CD4-positive, alpha-beta T cell treated with Interleukin-17A for 1 hour (primary cell): Measurements from ENCODE around the gene GUCY1A2.
"Not testable (repeated sequence)": the region's sequence is repeated elsewhere in the genome, so short reads cannot be mapped to it uniquely, and the experiment has no call there.

Experiments used
- DNase-seq: peaks from one replicate; pipeline ENCODE4 v3.0.0-alpha.2; 2020

The GUCY1A2 gene, protein sequence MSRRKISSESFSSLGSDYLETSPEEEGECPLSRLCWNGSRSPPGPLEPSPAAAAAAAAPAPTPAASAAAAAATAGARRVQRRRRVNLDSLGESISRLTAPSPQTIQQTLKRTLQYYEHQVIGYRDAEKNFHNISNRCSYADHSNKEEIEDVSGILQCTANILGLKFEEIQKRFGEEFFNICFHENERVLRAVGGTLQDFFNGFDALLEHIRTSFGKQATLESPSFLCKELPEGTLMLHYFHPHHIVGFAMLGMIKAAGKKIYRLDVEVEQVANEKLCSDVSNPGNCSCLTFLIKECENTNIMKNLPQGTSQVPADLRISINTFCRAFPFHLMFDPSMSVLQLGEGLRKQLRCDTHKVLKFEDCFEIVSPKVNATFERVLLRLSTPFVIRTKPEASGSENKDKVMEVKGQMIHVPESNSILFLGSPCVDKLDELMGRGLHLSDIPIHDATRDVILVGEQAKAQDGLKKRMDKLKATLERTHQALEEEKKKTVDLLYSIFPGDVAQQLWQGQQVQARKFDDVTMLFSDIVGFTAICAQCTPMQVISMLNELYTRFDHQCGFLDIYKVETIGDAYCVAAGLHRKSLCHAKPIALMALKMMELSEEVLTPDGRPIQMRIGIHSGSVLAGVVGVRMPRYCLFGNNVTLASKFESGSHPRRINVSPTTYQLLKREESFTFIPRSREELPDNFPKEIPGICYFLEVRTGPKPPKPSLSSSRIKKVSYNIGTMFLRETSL

DNA sequence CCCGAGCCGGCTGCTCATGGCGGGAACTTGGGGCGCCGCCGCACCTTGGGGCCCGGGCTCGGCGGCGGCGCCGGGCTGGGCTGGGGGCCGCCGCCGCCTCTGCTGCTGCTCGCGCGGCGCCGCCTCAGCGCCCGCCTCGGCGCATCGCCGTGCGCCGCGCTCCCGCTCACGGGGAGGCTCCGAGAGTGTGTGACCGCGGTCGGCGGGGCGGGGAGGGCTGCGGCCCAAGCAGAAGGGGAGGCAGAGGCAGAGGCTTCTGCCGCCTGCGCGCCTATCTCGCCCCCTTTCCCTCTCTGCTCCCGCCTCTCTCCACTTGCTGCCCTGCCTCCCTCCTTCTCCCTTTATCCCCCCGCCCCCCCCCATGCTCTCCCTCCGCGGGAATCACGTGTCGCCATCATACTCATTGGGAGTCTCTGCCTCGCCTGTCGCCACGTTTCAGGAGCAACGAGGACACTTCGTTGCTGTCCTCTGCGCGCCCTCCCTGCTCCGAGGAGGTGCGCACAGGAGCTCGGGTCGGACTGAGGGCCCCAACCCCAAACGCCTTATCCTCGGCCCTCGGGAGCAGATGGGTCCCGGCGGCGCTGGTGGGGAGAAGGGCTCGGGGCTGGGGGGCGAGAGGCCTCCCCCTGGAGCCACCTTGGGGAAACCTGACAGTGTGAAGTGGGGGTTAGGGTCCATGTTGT is at the start of gene GUCY1A2:
Gene GUCY1A2 (minus strand): TSS at position 258 of the 683 bp plus-strand sequence. CDS start 421 bp downstream, outside the sequence.
- DNase-seq, result no peak

DNA sequence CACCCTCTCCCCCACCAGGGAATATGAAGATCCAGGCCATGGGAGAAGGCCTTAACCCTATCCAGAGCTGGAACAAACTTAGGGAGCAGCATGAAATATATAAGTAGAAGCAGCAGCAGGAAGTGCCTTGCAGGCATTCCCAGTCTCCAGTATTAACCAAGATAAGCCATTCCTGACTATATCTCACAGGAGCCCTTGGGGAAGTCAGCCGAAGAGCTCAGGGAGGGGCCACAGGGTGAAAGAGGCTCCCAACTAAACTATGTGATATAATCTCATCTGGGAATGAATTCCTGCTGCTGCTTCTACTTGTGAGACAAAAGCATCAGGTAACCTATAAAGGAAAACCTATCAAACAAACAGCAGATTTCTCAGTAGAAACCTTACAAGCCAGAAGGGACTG is 36.1 kb upstream of the GUCY1A2 start:
- DNase-seq, result no peak

DNA sequence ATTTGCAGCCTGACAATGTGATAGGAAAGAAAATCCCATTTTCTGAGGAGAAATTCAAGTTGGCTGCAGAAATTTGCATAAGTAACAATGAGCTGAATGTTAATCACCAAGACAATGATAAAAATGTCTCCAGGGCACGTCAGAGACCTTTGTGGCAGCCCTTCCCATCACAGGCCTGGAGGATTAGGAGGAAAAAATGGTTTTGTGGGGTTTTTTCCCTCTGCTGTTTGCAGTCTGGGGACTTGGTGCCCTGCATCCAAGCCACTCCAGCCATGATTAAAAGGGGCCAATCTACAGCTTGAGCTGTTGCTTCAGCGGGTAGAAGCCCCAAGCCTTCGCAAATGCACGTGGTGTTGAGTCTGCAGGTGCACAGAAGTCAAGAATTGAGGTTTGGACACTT is 33.1 kb upstream of the GUCY1A2 start:
- not testable (repeated sequence) for DNase-seq

DNA sequence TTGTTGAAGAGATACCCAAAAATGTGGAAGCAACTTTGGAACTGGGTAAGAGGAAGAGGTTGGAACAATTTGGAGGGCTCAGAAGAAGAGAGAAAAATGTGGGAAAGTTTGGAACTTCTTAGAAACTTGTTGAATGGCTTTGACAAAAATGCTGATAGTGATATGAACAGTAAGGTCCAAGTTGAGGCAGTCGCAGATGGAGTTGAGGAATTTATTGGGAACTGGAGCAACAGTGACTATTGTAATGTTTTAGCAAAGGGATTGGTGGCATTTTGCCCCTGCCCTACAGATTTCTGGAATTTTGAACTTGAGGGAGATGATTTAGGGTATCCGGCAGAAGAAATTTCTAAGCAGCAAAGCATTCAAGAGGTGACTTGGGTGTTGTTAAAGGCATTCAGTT is 32.6 kb upstream of the GUCY1A2 start:
- not testable (repeated sequence) for DNase-seq

DNA sequence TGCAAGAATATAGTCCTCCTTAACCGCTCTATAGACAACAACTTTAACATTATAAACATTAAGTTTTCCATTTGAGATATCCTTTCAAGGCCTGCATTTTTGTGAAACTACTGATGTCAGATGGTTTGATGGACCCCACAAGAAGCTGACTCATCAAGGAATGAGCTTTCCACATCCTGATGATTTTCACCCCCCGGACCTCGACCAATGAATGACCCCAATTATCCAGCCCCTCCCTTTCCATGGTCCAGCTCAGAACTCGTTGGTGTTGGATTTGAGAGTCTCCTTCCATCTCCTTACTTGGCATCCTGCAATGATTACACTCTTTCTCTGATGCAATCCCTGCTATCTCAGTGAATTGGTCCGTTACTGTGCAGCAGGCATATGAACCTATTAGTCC is 31.8 kb upstream of the GUCY1A2 start:
- no peak for DNase-seq

DNA sequence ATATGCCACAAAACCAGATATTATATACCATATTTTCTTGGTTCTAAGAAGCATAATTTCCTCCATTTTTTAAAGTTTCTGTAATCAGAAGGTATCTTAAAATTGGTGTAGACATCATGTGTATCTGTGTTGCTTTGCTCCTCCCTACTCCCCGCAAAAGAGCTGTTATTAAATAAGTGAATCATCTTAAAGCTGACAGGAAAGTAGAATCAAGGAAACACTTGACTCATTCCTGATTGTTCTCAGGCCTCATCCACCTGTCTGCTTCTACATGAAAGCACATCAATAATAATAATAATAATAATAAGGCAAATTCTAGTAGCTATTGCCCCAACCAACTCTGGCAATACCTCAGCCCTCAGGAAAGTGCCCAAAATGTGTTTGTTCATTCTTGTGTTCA is 26.2 kb upstream of the GUCY1A2 start:
- DNase-seq, result no peak

DNA sequence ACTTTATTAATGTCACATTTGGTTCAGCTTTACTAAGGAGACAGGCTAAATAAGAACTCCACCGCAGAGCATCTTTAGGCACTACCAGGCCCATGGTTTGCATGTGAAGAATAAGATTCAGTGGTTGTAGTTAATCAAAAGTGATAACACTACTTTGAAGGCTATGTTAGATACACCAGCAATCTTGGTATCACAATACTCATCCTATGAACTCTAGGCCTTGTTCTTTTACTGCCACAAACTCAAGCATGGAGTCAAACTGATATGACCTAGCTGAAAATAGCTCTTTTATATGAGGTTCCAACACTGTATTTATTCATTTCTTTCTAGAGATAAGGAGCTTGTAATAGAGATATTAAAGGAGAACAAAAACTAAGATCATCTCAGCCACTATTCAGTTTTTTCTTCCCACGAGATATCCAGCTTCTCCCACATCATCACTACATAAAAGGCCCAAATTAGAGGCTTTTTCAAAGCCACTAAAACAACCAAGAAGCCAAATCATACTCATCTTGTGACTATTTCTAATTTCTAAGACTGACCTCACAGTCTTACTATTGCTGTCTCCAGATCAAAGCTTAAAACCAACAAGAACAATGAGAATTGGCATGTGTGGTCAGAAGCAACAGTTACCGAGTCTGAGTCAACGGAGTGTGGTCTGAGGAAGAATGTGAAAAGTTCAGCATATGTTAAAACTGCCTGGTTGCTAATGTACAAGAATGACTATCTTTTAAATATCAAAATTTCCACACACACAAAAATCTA is 25.1 kb upstream of the GUCY1A2 start:
- no peak for DNase-seq

DNA sequence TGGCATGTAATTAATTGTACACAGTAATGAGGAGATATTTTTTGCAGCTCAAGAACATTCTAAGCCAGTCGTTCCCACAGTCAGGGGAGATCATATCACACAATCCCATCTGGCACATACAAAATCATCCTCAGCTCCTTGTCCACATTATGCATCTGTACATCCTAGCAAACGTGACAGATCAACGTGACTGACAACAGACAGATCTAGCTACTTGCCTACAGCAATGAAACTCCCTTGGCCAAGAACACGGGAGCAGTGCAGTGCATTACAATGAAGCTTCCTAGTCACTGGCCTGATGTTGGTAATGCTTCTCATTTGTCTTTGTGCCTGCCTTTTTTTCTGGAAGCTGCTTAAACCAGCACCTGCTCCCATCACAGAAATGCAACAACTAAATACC is 24.5 kb upstream of the GUCY1A2 start:
- no peak for DNase-seq

DNA sequence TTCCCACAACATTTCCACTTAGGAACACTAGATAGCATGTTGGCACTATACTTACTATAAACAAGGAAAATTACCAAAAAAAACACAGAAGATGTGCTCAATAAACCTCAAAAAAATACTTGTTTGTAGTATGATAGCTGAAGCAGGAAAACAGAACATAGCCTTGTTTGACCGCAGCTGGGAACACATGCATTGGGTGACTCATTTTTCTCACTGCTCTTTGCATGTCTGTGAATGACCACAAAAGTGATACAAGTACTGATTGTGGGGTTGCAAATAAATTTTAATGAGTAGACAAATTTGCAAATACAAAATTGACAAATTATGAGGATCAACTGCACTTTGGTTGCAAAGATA is 22.8 kb upstream of the GUCY1A2 start:
- DNase-seq, result no peak

DNA sequence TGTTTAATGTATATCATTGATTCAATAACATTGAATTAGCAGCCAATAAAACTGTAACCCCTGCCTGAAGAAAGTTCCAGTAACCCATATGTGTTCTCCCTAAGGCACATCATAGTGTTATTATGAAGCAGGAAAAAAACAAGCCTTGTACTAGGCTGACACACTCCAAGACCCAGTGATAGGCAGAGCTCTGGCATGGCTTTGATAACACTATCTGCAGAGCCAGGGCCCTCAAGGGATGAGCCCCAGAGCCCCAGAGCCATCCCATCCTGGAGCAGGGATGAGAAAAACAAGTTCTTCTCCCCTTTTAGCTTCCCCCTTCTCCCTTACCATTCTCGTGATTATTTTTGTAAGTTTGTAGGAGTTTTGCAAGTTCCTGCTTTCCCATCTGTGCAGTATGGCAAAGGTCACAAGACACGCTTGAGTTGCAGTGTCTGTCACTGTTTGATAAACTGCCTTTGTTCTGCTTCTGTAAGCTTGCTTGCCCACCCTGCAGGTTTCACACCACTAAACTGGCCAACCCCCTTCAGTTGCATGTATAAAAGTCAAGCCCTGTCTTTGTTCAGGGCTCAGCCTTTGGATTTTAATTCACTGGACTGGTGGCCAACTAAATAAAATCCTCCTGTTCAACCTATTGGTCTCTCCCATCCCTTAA is 22.3 kb upstream of the GUCY1A2 start:
- DNase-seq, result no peak

DNA sequence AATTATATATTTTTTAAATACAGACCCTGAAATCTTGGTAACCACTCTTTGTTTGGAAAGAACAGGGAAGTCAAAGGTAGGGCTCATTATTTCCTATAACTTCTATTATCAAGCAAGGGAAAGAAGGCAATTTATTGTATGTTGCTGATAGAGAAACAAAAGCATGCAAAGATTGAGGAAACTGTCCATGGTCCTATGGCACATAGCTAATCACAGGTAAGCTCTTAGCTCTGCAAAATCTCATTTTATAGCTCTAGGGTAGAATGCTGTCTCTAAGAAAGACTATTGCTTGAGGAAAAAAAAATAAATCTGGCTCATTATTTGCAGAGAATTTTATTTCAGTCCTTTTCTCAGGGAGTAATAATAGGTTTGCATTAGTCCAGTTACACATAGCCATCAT is 7.4 kb upstream of the GUCY1A2 start:
- no peak for DNase-seq

DNA sequence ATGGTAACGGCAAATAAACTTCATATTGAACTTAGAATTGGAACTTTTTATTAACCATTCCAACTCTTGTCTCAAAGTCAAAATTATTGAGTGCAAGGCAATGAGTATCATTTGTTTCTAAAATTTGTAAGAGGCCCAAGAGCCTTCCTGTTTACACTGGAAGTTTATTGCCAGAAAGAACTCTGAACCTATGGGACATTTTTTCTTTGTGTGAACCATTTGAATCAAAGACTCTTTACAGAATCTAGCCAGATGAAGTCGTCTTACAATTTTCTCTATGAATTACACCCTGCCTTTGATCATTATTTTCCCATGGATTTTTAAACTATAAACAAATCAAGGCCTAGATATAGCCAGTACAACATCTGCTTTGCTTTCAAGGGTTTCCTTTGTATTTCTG is 2.3 kb upstream of the GUCY1A2 start:
- no peak for DNase-seq

DNA sequence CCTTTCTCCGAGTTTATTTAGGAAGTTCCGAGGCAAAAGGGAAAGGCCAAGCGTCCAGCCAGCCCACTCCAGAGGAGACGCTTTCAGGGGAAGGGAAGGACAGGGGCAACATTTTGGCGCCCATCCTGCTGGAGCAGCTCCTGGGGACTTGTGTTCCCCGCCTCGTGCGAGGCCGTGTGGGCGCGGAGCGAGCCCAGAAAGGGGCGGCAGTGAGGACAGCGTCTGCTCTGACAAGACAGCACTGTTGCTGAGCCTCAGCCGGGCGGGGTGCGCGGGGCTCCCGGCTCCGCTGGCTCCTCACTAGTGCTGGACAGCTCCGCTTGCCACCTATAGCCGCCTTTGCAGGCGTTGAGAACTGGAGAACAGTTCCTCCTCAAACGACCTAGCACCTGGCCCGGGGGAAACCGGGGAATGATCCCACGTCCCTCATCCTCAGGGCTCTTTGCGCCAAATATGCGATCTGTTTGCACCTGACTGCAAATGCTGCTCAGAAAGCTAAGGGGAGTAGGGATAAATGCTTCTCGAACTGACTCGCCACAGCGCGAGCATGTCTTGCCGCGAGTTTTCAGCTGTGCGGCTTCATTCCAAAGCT is 722 bp upstream of the GUCY1A2 start:
- no peak for DNase-seq

DNA sequence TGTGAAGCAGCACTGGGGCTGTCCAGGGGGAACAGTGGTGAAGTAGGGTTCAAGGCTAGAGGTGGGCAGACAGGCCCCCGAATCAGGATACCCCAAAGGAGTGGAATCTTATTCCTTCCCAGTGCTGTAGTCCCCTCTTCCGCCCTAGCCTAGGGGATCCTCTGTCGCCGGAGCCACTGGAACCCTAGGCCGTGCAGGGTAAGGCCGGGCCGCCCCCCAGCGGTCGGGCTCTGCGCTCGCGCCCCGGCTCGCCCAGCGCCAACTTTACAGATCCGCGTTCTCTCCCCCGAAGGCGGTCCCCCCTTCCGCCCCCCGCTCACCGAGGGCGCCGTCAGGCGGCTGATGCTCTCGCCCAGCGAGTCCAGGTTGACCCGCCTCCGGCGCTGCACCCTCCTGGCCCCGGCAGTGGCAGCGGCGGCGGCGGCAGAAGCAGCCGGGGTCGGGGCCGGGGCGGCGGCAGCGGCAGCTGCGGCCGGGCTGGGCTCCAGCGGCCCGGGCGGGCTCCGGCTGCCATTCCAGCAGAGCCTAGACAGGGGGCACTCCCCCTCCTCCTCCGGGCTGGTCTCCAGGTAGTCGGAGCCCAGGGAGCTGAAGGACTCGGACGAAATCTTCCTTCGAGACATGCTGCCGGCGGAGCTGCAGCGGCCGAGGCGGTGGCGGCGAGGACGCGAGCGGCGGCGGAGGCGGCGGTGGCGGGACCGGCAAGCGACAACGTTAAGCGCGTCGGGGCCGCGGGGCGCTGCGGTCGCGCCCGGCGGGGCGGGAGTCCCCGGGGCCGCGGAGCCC is 650 bp downstream of the GUCY1A2 start:
- no peak for DNase-seq

DNA sequence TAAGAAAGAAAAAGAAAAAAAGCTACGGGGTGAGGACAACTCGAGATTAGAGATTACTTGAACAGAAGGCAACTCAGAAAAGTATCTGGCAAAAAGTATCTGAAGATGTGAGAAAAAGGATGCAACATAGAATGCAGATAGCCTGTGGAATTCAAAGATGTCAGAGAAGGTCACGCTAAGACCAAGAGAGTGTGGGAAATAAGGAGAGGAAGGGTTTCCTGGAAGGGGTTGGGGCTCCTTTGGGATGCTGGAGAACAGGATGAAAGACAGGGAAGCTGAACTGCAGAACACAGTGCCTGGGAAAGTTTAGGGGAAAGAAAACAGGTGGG is 1.2 kb downstream of the GUCY1A2 start:
- no peak for DNase-seq

DNA sequence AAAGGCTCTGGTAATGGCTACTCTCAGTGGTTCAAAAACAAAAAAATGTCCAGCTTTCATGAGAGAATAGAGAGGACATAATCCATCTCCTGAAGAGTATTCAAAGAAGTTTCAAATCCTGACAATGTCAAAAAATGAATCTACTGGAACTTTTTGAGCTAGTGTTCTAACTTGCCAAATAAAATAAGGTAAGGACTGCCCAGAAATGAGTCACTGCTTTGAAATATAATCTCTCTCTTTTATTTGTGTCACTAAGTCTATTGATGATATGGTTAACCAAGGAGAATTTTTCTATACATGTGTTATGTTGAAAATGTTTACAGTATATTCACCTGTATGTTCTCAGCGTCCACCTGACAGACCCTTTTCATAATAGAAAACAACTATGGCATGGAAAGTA is 3.4 kb downstream of the GUCY1A2 start:
- no peak for DNase-seq

DNA sequence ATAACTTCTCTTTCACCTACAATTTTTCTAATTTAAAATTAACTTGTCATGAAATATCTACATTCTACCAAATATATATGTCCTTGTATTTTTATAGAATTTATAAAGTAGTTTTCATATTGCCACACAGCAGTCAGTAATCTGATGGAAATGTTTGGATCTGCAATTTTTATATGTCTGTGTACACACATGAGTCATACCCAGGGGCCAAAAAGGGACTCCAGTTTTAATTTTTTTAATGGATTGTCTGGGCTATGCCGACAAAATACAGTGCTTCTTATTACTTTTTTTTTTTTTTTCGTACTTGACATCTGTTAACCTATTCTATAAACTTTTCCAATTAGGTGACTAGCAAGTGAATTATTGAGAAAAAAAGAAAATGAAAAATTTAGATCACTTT is 6.3 kb downstream of the GUCY1A2 start:
- no peak for DNase-seq

DNA sequence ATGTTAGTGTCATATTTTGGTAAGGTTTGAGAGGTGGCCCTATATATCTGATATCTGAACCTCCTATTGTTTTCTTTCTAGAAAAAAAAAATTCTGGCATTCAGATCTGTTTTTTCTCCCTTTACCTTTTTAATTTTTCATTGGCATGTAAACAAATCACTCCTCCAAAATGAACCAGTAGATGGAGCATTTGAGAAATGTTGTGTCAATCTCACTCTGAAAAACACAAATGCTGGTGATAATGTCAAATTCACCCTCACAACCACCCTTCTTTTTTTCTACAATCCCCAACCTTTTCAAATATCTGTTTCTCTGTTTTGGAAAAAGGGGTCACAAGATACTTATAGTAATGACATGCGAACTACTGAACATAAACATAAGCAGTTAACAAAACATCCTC is 9.1 kb downstream of the GUCY1A2 start:
- DNase-seq, result no peak

DNA sequence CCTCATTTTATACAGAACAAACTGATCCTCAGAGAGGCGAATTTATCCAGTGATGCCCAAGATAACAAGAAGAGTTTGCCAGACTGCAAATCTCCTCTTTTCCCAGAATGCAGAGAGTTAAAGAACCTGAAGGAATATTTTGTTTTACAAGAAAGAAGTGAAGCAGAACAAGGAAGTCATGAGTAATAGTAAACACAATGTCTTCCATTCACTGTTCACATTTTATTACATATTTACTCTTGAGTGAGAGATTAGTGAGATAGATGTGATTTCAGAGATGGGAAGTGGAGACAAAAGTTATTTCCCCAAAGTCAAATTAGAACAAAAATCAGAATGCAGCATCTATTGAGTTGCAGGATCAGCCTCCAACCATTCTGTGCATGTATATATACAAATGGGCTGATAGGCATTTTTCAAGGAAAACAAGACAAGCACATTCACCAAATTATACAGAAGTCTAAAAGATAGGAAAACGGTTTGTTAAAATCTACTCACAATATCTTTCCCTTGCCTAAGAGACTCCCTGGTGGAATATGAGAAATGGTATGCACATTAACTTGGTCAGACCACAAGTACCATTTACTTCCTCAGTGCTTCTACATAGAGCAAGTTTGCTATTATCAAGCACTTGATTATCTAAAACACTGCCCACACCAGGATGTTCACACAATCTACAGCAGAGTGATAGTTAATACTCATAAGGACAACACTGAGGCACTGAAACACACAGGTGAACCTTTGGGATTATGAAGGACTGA is 12.0 kb downstream of the GUCY1A2 start:
- DNase-seq, result no peak

DNA sequence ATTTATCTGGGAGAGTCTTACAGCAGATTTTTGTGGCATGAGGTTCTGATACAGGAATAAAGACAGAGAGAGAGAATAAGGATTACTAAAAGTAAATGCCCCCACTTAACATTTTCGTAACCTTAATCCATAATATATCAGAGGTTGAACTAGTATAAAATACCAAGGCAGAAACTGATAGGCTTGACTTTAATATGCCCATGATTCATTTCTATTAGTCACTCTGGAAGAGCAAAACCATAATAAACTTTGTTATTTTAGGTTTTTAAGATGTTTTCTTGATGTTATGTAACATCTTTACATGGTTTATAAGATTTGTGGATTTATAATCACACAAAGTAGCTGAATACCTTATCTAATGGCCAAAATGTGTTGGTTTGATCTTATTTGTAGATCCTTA is 19.1 kb downstream of the GUCY1A2 start:
- DNase-seq, result no peak

DNA sequence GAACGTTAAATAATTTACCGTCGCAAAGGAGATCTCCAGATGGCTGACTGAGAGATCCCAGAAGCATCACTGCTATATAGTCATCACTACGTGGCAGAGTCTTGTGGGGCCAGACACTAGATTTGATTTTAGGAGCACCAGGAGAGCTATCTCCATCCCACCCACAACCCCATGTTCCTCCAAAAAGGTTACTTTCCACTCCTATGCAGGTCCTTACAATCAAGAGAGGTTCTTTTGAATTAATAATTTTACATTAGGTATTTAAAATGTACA is 19.4 kb downstream of the GUCY1A2 start:
- DNase-seq, result no peak
